ENCODE data around the gene SLC22A23.

The SLC22A23 gene

DNA sequence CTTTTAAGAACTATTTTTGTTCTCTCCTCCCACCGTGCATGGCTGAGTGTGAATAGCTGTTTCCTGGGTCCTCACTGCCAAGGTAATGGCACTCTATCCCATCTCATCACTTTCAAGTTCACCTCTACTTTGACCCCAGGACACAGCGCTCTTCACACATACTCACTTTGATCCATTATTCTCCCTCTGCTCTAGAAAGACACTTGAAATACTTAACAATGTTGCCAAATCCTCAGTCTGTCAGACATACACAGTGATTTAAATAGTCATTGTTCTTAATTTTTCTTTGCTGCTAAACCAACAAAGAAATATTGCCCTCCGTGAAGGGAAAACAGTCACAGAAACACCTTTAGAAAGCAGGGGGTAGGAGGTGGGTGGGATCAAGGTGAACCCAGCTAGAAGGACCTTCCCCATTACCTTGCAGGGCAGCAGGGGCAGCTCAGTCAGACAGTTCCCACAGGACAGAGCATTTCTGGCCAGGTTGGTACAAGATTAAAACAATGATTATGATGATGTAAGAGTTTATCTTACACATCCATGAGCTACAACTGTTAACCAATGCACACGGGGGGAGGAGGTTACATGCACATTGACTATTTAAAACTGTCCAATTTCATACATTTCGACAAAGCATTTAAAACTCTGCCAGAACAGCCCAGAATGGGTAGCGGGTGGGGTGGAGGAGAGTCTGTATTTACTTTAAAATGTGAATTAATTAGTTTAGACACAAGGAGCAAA, 2.4 kb downstream of the SLC22A23 start:
- TF ChIP-seq, protein P1, sequence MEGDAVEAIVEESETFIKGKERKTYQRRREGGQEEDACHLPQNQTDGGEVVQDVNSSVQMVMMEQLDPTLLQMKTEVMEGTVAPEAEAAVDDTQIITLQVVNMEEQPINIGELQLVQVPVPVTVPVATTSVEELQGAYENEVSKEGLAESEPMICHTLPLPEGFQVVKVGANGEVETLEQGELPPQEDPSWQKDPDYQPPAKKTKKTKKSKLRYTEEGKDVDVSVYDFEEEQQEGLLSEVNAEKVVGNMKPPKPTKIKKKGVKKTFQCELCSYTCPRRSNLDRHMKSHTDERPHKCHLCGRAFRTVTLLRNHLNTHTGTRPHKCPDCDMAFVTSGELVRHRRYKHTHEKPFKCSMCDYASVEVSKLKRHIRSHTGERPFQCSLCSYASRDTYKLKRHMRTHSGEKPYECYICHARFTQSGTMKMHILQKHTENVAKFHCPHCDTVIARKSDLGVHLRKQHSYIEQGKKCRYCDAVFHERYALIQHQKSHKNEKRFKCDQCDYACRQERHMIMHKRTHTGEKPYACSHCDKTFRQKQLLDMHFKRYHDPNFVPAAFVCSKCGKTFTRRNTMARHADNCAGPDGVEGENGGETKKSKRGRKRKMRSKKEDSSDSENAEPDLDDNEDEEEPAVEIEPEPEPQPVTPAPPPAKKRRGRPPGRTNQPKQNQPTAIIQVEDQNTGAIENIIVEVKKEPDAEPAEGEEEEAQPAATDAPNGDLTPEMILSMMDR (IDR thresholded peaks at IDR 0.05): no peak
- Histone ChIP-seq H3K9me3 (no peaks in the 10 kb centered on the region), H3K27me3 (peaks cover 97% of the 10 kb centered on the region), H3K4me1 (ENCODE audit: control insufficient read depth in 1 of 2, insufficient read depth in 1 of 2, low read depth in 1 of 2, low read length in 1 of 2) (peaks cover 0 to 6% of the 10 kb centered on the region in 2 experiments), H3K27ac (no peak overlapping the region), H3K36me3 (no peaks in the 10 kb centered on the region), H3K4me3 (ENCODE audit: low read depth in 1 of 2, low read length in 1 of 2) (no peak overlapping the region)

- TF ChIP-seq, protein P1 (IDR thresholded peaks at IDR 0.05): no peak
- H3K4me1 ChIP-seq (ENCODE audit: control insufficient read depth in 1 of 2, insufficient read depth in 1 of 2, low read depth in 1 of 2, low read length in 1 of 2): peaks cover 0 to 6% of the 10 kb centered on the region in 2 experiments
Measured at GRCh38 chr6:3453413-3454272, 3.2 kb downstream of the SLC22A23 start.

GRCh38 chr6:3451498-3451897, 5.4 kb downstream of the SLC22A23 start:
- Histone ChIP-seq H3K4me1 (ENCODE audit: control insufficient read depth in 1 of 2, insufficient read depth in 1 of 2, low read depth in 1 of 2, low read length in 1 of 2) (no peaks in the 10 kb centered on the region), H3K4me3 (ENCODE audit: low read depth in 1 of 2, low read length in 1 of 2) (no peak overlapping the region), H3K36me3 (no peaks in the 10 kb centered on the region), H3K27ac (no peak overlapping the region), H3K9me3 (no peaks in the 10 kb centered on the region), H3K27me3 (peaks cover 82% of the 10 kb centered on the region)
- TF ChIP-seq, protein P1 (IDR thresholded peaks at IDR 0.05): no peak

More at GRCh38 chr6:3453413-3454272, 3.2 kb downstream of the SLC22A23 start:
- Histone ChIP-seq H3K27ac (no peak overlapping the region), H3K27me3 (peaks cover 97% of the 10 kb centered on the region), H3K4me3 (ENCODE audit: low read depth in 1 of 2, low read length in 1 of 2) (no peak overlapping the region), H3K36me3 (no peaks in the 10 kb centered on the region), H3K9me3 (no peaks in the 10 kb centered on the region)

DNA sequence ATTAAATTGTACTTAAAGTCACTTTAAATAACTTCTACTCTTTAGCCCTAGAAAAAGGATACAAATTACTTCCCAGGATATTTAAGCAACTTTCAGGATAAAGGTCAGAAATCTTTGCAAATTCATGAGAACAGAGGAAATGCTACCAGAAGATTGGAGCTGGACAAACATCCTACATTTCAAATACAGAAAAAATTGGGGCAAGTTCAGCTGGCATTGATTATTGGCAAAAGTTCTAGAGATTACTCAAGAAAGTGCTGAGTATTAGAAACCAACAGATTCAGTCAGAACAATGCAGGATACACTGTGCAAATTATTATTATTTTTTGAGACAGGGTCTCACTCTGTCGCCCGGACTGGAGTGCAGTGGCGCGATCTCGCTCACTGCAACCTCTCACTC, 6.0 kb downstream of the SLC22A23 start:
- Histone ChIP-seq H3K27ac (no peak overlapping the region), H3K9me3 (no peaks in the 10 kb centered on the region), H3K4me1 (ENCODE audit: control insufficient read depth in 1 of 2, insufficient read depth in 1 of 2, low read depth in 1 of 2, low read length in 1 of 2) (no peaks in the 10 kb centered on the region), H3K36me3 (no peaks in the 10 kb centered on the region), H3K4me3 (ENCODE audit: low read depth in 1 of 2, low read length in 1 of 2) (no peak overlapping the region), H3K27me3 (peaks cover 78% of the 10 kb centered on the region)
- TF ChIP-seq, protein P1 (IDR thresholded peaks at IDR 0.05): no peak

- Histone ChIP-seq H3K36me3 (no peaks in the 10 kb centered on the region), H3K9me3 (no peaks in the 10 kb centered on the region), H3K4me3 (ENCODE audit: low read depth in 1 of 2, low read length in 1 of 2) (no peak overlapping the region), H3K4me1 (ENCODE audit: control insufficient read depth in 1 of 2, insufficient read depth in 1 of 2, low read depth in 1 of 2, low read length in 1 of 2) (no peaks in the 10 kb centered on the region), H3K27me3 (peaks cover 71% of the 10 kb centered on the region), H3K27ac (no peak overlapping the region)
- TF ChIP-seq, protein P1 (IDR thresholded peaks at IDR 0.05): no peak
Measured at GRCh38 chr6:3449750-3450305, 7.0 kb downstream of the SLC22A23 start.

Measured in neutrophil (primary cell).